Neural crest cell (in vitro differentiated cells): ENCODE measurements around the gene RAB44. TPM values are rescaled to one million over a fixed set of nuclear protein-coding genes. Genes with fewer than 3 reads are reported as not detected.

ENCODE experiments used
- DNase-seq: peaks from one replicate; pipeline ENCODE4 v3.0.0; 2021; ENCODE audit warnings: low read depth, mixed read lengths, low spot score
- H3K27ac Mint-ChIP-seq: one replicate; pipeline ENCODE4 v1.8.0; 2021; ENCODE audit warnings: mild to moderate bottlenecking, mixed read lengths; ENCODE audit not compliant: unreplicated experiment
- H3K27me3 Mint-ChIP-seq: 2 replicates; pipeline ENCODE4 v1.8.0; 2021; ENCODE audit warnings: low read depth, mild to moderate bottlenecking, mixed read lengths
- H3K36me3 Mint-ChIP-seq: 2 replicates; pipeline ENCODE4 v1.8.0; 2021; ENCODE audit warnings: low read depth, mild to moderate bottlenecking, mixed read lengths
- H3K4me1 Mint-ChIP-seq: 2 replicates; pipeline ENCODE4 v1.8.0; 2021; ENCODE audit warnings: mixed read lengths
- H3K4me3 Mint-ChIP-seq: one replicate; pipeline ENCODE4 v1.8.0; 2021; ENCODE audit warnings: mild to moderate bottlenecking, mixed read lengths
- H3K9me3 Mint-ChIP-seq: 2 replicates; pipeline ENCODE4 v1.8.0; 2021; ENCODE audit warnings: mixed read lengths
- CTCF ChIP-seq: fragments of 200-600 bp; sonication (generic); conservative IDR thresholded peaks from 2 replicates; pipeline ENCODE4 v1.5.0; 2021; ENCODE audit warnings: antibody characterized with exemption, mild to moderate bottlenecking
- total RNA-seq: library from RNA; stranded (reverse); gene quantifications from 2 replicates; pipeline ENCODE4 v1.2.1, GENCODE V29; 2021

The RAB44 gene
- total RNA-seq, 1 donor from 2014 or later: not detected

GRCh38 chr6:36757206-36757605, 59.6 kb downstream of the RAB44 start:
- no peaks in the 10 kb centered on the region for H3K36me3 Mint-ChIP-seq
- DNase-seq: no peak
- H3K4me3 Mint-ChIP-seq: no peak overlapping the region
- H3K4me1 Mint-ChIP-seq: peaks cover 41% of the 10 kb centered on the region
- H3K27ac Mint-ChIP-seq: no peak overlapping the region
- H3K27me3 Mint-ChIP-seq: peaks cover 3% of the 10 kb centered on the region
- no peak for TF ChIP-seq CTCF
- no peaks in the 10 kb centered on the region for H3K9me3 Mint-ChIP-seq

GRCh38 chr6:36757943-36758508, 60.4 kb downstream of the RAB44 start:
- DNase-seq: no peak
- no peak for TF ChIP-seq CTCF
- Mint-ChIP-seq H3K9me3 (no peaks in the 10 kb centered on the region), H3K36me3 (no peaks in the 10 kb centered on the region), H3K4me3 (no peak overlapping the region), H3K4me1 (peaks cover 41% of the 10 kb centered on the region), H3K27ac (no peak overlapping the region), H3K27me3 (peaks cover 3% of the 10 kb centered on the region)

GRCh38 chr6:36758516-36759147, 61.0 kb downstream of the RAB44 start:
- Mint-ChIP-seq H3K9me3 (no peaks in the 10 kb centered on the region), H3K4me1 (peaks cover 38% of the 10 kb centered on the region), H3K27ac (no peak overlapping the region), H3K27me3 (peaks cover 3% of the 10 kb centered on the region), H3K36me3 (no peaks in the 10 kb centered on the region), H3K4me3 (no peak overlapping the region)
- DNase-seq: no peak
- no peak for TF ChIP-seq CTCF

GRCh38 chr6:36759148-36759759, 61.6 kb downstream of the RAB44 start:
- H3K36me3 Mint-ChIP-seq: no peaks in the 10 kb centered on the region
- H3K27ac Mint-ChIP-seq: no peak overlapping the region
- H3K27me3 Mint-ChIP-seq: peaks cover 3% of the 10 kb centered on the region
- DNase-seq: peak; percentile 92
- no peaks in the 10 kb centered on the region for H3K9me3 Mint-ChIP-seq
- TF ChIP-seq CTCF: peak; percentile 97
- H3K4me3 Mint-ChIP-seq: no peak overlapping the region
- H3K4me1 Mint-ChIP-seq: peaks cover 32% of the 10 kb centered on the region

- no peaks in the 10 kb centered on the region for H3K36me3 Mint-ChIP-seq
- H3K27me3 Mint-ChIP-seq: peaks cover 3% of the 10 kb centered on the region
- H3K27ac Mint-ChIP-seq: peak overlapping the region; percentile 79
- H3K9me3 Mint-ChIP-seq: no peaks in the 10 kb centered on the region
- peaks cover 31% of the 10 kb centered on the region for H3K4me1 Mint-ChIP-seq
- DNase-seq: no peak
- no peak for TF ChIP-seq CTCF
- H3K4me3 Mint-ChIP-seq: peak overlapping the region; percentile 15
Measured at GRCh38 chr6:36760685-36761435, 63.2 kb downstream of the RAB44 start.
